K562 (cell line): Measurements from ENCODE around the gene EXOC3L1. TPM values are rescaled to one million over a fixed set of nuclear protein-coding genes. Genes with fewer than 3 reads are reported as not detected.

Source experiments
- CSDE1 ChIP-seq, 2 experiments: fragments of 450-650 bp; IDR thresholded peaks; 2 replicates each; pipeline ENCODE4 v1.6.1; 2016; ENCODE audit warnings: mild to moderate bottlenecking in 1 of 2
- DLX4 ChIP-seq: fragments of 250-450 bp; sonication (Bioruptor Pico); IDR thresholded peaks from 2 replicates; pipeline ENCODE4 v1.6.1; 2021; ENCODE audit warnings: mild to moderate bottlenecking
- GMEB1 ChIP-seq: fragments of 250-450 bp; sonication (Bioruptor Pico); IDR thresholded peaks from 2 replicates; pipeline ENCODE4 v1.4.0; 2020; ENCODE audit warnings: mild to moderate bottlenecking
- PML ChIP-seq: IDR thresholded peaks from 2 replicates; pipeline ENCODE4 v1.6.1; 2012; ENCODE audit warnings: low read length, inconsistent platforms
- POLR2A ChIP-seq: fragments of 450-650 bp; conservative IDR thresholded peaks from 2 replicates; pipeline ENCODE4 v1.6.1; 2016
- POLR2G ChIP-seq: fragments of 200-400 bp; formaldehyde crosslinking; IDR thresholded peaks from 2 replicates; pipeline ENCODE4 v1.6.1; 2017; ENCODE audit warnings: low read depth, mild to moderate bottlenecking, antibody characterized with exemption, low read length, moderate library complexity
- RAD51 ChIP-seq: fragments of 450-650 bp; IDR thresholded peaks from 2 replicates; pipeline ENCODE4 v1.7.1; 2016; ENCODE audit warnings: low read depth, mild to moderate bottlenecking, borderline replicate concordance
- STAT5A ChIP-seq: IDR thresholded peaks from 2 replicates; pipeline ENCODE4 v1.6.1; 2012; ENCODE audit warnings: low read length, inconsistent platforms, borderline replicate concordance
- SUPT5H ChIP-seq: fragments of 450-650 bp; IDR thresholded peaks from 2 replicates; pipeline ENCODE4 v1.6.1; 2016
- TRIM24 ChIP-seq, 2 experiments: fragments of 450-650 bp; IDR thresholded peaks; 2 replicates each; pipeline ENCODE4 v1.6.1; 2016
- USF1 ChIP-seq: sonication (generic); formaldehyde crosslinking; IDR thresholded peaks from 2 replicates; pipeline ENCODE4 v1.9.0; 2022; ENCODE audit warnings: mild to moderate bottlenecking, missing genetic modification reagents
- ZNF134 ChIP-seq: fragments of 250-450 bp; sonication (Bioruptor Pico); conservative IDR thresholded peaks from 2 replicates; pipeline ENCODE4 v1.4.0; 2020
- ZNF174 ChIP-seq: fragments of 250-450 bp; sonication (Bioruptor Pico); IDR thresholded peaks from 2 replicates; pipeline ENCODE4 v1.4.0; 2020; ENCODE audit warnings: mild to moderate bottlenecking
- ZNF232 ChIP-seq: sonication (generic); formaldehyde crosslinking; IDR thresholded peaks from 2 replicates; pipeline ENCODE4 v1.8.0; 2022; ENCODE audit warnings: mild to moderate bottlenecking, missing genetic modification reagents
- polyA plus RNA-seq, 8 experiments: library from polyadenylated mRNA; depleted of rRNA in 4 of 8; stranded (reverse) in 5 of 8; unstranded in 3 of 8; fragments of >200 nt; fragmentation: Nextera tagmentation in 2 of 8; fragmentation: Illumina TruSeq in 1 of 8; extraction: Ambion mirVana in 2 of 8; extraction: Trizol in 1 of 8; gene quantifications; 2 replicates each; pipeline versions ENCODE4 v1.2.1 to v1.2.3, GENCODE V29; 2011 to 2014; ENCODE audit warnings: inconsistent platforms in 1 of 8, missing spikeins in 1 of 8
- total RNA-seq, 7 experiments: library from RNA; depleted of rRNA in 6 of 7; stranded (reverse); fragments of >200 nt in 6 of 7; fragmentation: Illumina TruSeq in 2 of 7; extraction: Trizol in 2 of 7; gene quantifications; 2 replicates each; pipeline versions ENCODE4 v1.2.1 to v1.2.3, GENCODE V29; 2011 to 2021; ENCODE audit warnings: low replicate concordance in 1 of 7

The EXOC3L1 gene
- total and polyA plus RNA-seq, 9 of the 15 experiments (the other 6 are each of a cell fraction or from before 2014, with no cell fraction given), result 0.08 TPM; not detected in 8

GRCh38 chr16:67228034-67228785 lies 38.3 kb upstream of the EXOC3L1 start (continued):
- TF ChIP-seq PML, result no peak
- TF ChIP-seq TRIM24 (IDR thresholded peaks at IDR 0.05), result no peak
- 0 out of 2 replicates have a peak, but pooled peaks have one; percentile 17 for TF ChIP-seq POLR2A
- no peak for TF ChIP-seq CSDE1 (IDR thresholded peaks at IDR 0.05)
- no peak for TF ChIP-seq ZNF232 (CRISPR knock-in tag)
- TF ChIP-seq POLR2G, result peak; percentile 39; the same call in 1 of the 2 replicates
- 0 out of 2 replicates have a peak, but pooled peaks have one; percentile 10 for TF ChIP-seq USF1 (CRISPR knock-in tag)
- TF ChIP-seq GMEB1, result no peak
- no peak for TF ChIP-seq STAT5A
- no peak for TF ChIP-seq DLX4
- TF ChIP-seq ZNF174 (CRISPR knock-in tag), result no peak
- TF ChIP-seq RAD51, result no peak
- no peak for TF ChIP-seq ZNF134 (CRISPR knock-in tag)
- peak; percentile 52 for TF ChIP-seq SUPT5H
- TF ChIP-seq, all 486 proteins: peak for 5
